Activated CD8-positive, alpha-beta memory T cell treated with anti-CD3 and anti-CD28 coated beads for 24 hours (primary cell): ENCODE results near the gene IL37.
A peak's percentile ranks its signal among the peaks of the same experiment; 100 is the strongest.

Experiments
- DNase-seq: peaks from one replicate; pipeline ENCODE4 v3.0.0-alpha.2; 2020

Gene IL37

DNA sequence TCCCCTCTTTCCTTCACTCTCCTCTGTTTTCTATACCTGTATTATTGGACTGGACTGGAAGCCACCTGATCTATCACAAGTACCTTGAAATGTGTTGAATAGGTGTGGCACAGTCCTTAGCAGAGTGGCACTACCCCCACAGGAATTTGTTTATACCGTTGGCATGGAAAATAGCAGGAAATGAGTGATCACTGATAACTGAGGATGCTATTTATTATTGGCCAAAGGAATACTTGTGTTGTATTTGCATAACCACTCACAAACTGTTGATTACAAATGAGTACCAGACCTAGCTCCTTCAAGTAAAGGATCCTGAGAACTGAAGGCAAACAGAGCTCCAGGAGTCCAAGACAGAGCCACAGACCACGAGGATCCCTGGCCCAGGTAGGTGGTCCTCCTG lies at the start of gene IL37:
TSS of gene IL37 (plus strand) at position 301 of the 400 bp plus-strand sequence. CDS start 1,848 bp downstream, outside the sequence.
- DNase-seq, result no peak

GRCh38 chr2:112864072-112864471 lies 46.9 kb upstream of the IL37 start:
- no peak for DNase-seq

DNA sequence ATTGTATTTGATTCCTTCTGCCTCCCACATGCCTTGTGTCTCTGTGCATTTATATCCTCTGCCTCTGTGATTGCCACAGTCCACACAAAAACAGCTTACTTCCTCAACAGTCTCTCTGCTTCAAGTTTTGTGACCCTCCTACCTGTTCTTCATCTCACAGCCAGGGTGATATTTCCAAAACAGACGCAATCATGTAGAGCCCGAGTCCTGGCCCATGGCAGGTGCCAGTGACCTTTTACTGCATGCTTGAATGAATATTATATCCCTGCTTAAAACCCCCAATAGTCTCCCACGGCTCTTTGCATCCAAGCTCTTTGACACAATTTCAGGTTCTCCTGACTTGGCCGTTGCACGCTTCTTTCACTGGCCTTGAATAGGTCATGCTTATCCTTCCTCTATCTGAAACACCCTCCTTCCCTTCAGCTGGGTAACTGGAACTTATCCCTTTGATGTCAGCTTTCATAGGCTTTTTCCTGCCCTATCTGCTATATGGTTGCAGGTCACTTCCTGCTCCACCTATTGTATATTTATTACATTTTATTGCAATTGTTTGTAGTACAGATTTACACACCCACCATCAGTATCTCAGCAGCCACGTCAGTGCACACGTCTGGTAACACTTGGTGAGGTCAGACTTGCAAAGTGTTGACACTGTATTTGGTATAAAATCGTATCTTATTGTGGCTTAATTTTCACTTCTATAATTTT lies 44.7 kb upstream of the IL37 start:
- no peak for DNase-seq

GRCh38 chr2:112867701-112868631 lies 43.0 kb upstream of the IL37 start:
- DNase-seq, result no peak

DNA sequence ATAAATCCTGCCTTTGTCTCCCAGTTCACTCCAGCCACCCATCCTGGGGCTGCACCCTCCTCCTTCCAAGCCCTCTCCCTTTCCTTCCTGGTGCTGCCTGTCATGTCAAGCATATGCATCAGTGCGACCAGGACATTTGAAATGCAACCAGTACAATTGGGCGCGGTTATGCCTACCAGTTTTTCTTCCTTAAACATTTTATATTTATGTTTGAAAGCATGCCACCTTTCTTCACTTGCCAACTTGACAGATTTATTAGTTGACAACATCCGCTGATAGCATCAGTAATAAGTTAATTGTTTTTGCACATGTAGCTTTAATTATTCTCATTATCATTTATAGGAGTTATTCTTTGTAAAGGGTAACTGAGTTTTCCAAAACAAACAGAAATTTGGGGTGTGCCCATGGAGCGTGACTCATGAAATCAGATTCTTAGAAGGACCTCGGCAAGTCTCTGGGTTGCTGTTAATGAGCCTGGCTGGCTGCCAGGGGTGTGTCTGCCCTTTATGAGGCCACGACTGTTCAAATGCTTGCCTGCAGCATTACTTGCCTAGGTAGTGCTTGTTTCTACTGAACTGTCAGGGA lies 41.6 kb upstream of the IL37 start:
- DNase-seq, result no peak

DNA sequence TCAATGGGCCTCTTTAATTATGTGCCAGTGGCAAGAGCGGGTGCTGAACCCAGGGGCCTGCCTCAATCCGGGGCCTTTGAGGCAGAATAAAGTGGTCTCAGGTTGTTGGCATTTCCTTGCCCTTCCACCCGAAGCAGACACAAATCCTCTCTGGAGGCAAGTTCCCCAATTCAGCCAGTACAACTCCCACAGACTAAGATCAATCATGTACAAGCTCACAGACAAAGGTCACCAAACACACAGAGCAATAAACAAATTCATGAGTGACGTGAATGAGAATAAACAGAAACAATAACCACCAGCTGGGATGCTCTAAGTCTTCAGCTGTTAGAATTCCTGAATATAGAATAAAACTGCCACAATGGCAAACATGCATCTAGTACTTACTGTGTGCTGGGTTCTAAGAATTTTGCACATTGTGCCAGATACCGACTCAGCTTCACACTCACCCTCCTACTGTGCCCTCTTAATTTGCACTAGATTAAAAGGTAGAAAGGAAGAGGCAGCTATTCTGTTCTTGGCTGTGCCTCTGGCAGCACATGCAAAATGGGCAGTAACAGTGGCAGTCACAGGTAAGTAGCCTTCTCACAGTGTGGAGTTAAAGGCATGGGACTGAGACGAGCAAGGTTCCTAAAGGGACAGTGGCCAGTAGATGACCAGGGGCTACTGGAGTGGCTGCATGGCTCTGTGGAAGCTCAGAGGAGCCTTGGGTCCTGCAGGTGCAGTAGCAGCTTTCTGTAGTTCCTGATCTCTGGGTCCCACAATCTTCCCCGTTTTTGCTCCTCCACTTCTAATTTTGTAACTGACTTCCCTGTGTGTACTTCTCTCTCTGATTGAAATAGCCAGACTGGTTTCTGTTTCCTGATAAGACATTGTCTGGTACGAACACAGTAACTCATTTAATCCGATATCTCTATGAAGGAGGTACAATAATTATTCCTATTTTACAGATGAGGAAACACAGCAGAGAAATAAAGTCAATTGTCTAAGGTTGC lies 39.8 kb upstream of the IL37 start:
- DNase-seq, result no peak

- DNase-seq, result no peak
Observed at GRCh38 chr2:112876257-112876970, 34.6 kb upstream of the IL37 start.

- no peak for DNase-seq
Observed at GRCh38 chr2:112876971-112877361, 34.0 kb upstream of the IL37 start.

DNA sequence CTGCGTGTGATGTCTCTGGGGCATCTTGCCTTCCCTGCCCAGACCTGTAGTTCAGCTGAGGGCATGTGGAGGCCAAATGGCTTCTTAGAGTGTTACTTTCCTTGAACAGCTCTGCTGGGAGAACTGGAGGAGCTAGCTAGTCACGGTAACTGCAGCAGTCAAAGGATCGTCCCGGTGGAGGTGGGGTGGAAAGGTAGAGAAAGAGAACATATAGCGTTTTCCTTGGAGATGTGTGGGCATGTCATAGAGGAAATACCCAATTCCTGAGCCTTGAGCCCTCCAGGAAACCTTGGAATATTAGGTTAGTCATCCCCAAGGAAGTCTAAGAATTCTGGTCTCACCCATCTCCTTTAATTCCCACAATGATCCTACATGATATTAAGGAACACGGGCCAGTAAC lies 33.5 kb upstream of the IL37 start:
- no peak for DNase-seq

GRCh38 chr2:112879491-112880041 lies 31.4 kb upstream of the IL37 start:
- DNase-seq, result no peak

- no peak for DNase-seq
Observed at GRCh38 chr2:112880091-112880531, 30.9 kb upstream of the IL37 start.

DNA sequence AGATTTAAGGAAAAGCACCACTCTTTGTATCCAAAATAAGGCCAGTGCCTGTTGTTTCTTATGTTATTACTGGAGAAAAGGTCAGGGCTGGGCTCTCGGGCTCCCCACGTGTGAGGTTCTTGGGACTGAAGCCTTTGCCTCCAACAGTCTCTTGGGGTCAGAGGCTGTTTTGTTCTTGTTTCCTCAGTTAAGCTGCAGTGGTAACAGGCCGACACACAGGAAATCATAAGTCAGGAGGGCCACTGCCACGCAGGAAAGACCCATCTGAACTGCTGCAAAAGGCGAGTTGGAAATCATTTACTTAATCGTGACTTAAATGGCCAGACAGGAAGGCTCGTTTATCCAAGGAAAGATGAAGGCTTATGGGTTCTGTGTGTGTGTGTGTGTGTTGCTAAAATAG lies 30.3 kb upstream of the IL37 start:
- DNase-seq, result no peak

DNA sequence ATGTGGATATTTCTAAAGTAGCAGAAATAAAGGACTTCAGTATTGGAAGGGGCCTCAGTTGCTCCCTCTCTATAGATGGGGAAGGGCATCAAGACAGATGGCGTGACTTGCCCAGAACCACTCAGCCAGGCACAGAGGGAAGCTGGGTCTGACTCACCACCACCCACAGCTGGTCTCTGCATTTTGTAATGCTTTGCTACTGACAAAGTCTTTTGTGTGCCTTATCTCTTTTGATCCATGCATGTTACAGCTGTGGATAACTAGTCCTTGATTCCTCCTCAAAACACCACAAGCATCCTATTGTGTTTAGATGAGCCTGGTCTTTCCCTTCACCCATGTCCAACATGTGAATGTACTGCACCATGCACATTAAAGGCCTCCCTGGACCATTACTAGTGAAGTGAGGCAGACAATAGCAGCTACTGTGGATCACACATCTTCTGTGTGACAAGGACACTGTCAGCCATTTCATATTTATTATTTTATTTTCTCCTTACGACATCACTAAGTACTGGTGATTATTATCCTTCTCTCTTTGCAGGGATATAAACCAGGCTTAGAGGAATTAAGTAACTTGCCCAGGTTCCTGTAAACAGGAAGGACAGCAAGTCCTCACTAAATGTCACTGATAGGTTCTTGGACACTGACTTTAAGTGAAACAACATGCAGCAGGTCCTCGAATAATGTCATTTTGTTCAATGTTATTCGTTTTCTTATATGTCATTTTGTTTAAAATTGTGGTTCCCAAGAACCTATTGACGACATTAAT lies 29.6 kb upstream of the IL37 start:
- DNase-seq, result no peak

DNA sequence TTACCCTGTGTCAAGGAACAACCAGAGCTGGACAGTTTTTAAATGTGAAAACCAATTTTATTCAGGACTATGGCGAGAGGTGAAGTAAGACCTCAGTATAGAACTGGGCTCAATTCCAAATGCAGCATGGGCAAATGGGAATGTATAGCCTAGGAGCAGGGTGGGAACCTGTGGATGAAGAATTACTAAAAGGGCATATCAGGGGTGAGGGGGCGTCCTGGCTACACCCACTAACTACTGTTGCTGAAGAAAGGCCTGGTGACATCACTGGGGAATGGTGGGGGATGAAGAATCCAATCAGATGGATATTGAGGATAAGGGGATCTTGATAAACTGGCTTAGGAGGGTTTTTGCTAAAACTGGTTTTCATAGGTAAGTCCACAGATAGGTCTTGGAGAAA lies 27.3 kb upstream of the IL37 start:
- DNase-seq, result no peak

DNA sequence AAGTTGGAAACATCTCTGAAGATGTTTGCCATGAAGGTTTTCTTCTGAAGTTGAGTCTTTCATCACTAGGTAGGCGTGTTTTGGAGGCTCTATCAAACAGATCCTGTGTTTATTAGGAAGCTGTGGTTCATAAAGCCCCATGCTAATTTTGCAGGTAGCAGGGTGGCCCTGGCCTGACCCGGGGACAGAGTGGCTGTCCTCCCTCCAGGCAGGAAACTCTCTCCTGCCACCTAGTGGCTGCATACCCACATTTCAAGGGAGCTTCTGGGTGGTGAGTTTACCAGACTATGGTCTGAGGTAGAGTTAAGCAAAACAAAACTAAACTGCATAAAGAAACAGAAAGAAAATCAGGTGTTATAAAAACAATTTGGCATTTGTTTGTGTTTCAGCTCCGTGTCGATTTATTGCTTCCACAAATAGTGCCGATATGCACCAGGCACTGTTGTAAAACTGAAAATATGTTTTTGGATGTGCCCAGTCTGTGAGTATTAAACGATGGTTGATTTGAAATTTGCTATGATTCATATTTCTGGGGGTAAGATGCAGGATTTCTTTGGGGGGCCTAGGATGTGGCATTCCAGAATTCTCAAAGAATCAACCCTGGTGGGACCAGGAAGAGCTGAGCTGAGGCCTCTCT lies 26.0 kb upstream of the IL37 start:
- DNase-seq, result peak; percentile 89

- no peak for DNase-seq
Observed at GRCh38 chr2:112885506-112885902, 25.5 kb upstream of the IL37 start.

DNA sequence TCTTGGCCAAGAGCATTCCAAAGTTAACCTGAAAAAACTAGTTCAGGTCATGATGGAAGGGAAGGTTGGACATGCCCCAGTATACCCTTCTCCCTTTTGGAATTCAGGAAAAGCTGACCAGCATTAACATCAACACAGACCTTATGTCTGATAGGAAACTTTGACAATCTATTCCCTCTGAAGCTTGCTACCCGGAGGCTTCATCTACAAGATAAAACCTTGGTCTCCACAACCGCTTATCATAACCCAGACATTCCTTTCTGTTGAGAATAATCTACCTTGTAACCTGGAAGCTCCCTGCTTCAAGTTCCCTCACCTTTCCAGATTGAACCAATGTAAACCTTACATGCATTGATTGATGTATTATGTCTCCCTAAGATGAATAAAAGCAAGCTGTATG lies 24.7 kb upstream of the IL37 start:
- DNase-seq, result no peak

GRCh38 chr2:112887964-112888749 lies 22.8 kb upstream of the IL37 start:
- DNase-seq, result no peak

GRCh38 chr2:112889976-112890375 lies 21.0 kb upstream of the IL37 start:
- DNase-seq, result no peak
